ENCODE data around the gene HAPLN3. TPM values are rescaled to one million over a fixed set of nuclear protein-coding genes. Genes with fewer than 3 reads are reported as not detected.

The HAPLN3 gene
- total RNA-seq, 1 experiment from 2014 or later = 11.5 TPM

DNA sequence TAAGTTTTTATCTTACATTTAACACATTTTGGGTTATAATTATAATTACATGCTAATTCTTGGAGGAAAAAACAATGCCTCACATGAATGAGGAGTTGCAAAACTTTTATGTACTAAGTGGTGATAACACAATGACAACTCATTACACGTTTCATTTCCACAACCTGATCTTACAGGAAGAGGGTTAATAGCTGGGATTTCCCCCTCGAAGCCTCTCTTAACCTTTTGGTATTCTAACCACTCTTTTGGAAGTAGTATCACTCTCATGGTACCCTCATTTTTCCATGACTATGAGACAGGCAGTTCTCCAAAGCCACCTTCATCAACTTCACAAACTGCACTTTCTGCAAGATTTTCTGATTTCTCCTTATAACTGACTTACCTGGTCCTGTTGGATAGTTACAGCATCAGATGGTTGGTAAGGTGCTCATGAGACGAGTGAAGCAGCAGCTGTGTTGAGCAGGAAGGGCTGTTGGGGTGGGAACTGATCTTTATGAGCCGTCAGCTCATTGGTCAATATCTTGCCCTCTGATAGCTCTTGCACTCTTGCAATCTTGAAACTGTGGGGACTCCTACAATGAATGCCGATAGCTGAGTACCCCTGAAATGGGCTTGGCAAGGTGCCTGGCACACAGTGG, 50.5 kb downstream of the HAPLN3 start:
- Histone ChIP-seq H3K4me3 (ENCODE audit: insufficient read depth, low read depth, low read length) (no peak overlapping the region), H3K27me3 (ENCODE audit: control insufficient read depth, insufficient read depth, low read length) (no peaks in the 10 kb centered on the region), H3K36me3 (replicated peaks; ENCODE audit: control insufficient read depth, insufficient read depth, low read length) (no peaks in the 10 kb centered on the region)
- peak; percentile 49 for DNase-seq

DNA sequence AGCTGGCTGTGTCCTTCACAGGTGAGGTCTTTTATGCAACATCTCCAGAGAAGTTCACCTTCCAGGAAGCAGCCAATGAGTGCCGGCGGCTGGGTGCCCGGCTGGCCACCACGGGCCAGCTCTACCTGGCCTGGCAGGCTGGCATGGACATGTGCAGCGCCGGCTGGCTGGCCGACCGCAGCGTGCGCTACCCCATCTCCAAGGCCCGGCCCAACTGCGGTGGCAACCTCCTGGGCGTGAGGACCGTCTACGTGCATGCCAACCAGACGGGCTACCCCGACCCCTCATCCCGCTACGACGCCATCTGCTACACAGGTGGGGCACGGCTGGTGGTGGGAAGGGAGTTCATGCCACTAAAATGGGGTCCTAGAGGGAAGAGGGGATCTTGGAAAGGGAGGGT, 52.0 kb downstream of the HAPLN3 start:
- H3K36me3 ChIP-seq (replicated peaks; ENCODE audit: control insufficient read depth, insufficient read depth, low read length) = no peaks in the 10 kb centered on the region

DNA sequence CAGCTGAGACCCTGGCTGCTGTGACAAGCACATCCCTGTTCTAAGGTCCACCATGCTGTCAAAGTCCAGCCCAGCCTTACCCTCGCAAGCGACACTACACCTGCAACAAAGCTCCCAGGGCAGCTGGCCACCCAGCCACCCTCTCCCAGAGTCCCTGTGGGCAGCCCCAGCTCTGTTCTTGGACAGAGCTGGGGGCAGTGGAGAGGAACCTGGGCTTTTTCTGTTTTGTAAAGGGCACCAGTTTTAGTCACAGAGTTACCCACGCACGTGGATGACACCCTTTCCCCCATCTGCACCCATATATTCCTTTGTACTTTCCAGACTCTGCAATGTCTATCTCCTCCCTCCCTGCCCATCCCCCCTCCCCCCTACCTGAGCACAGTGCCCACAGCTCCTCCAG, 53.2 kb downstream of the HAPLN3 start:
- DNase-seq = no peak
- no peak overlapping the region for H3K4me3 ChIP-seq (ENCODE audit: insufficient read depth, low read depth, low read length)
- no peaks in the 10 kb centered on the region for H3K36me3 ChIP-seq (replicated peaks; ENCODE audit: control insufficient read depth, insufficient read depth, low read length)
- H3K27me3 ChIP-seq (ENCODE audit: control insufficient read depth, insufficient read depth, low read length) = no peaks in the 10 kb centered on the region

More for the DNA sequence above, 52.0 kb downstream of the HAPLN3 start:
- peak; percentile 37 for DNase-seq
- H3K27me3 ChIP-seq (ENCODE audit: control insufficient read depth, insufficient read depth, low read length) = no peaks in the 10 kb centered on the region
- H3K4me3 ChIP-seq (ENCODE audit: insufficient read depth, low read depth, low read length) = no peak overlapping the region

DNA sequence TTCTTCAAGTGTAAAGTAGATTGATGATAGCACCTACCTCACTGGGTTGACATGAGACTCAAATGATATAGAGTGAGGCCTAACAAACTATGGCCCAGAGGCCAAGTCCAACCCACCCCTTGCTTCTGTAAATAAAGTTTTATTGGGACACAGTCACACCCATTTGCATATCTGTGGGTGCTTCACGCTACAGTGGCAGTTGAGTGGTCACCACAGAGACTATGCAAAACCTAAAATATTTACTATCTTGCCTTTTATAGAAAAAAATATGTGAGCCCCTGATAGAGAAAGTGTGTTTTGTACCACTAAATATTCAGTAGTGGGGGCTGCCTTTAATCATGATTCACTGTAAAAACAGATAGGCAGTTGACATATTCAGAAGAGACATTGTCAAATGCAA, 54.1 kb downstream of the HAPLN3 start:
- DNase-seq = no peak
- Histone ChIP-seq H3K4me3 (ENCODE audit: insufficient read depth, low read depth, low read length) (no peak overlapping the region), H3K36me3 (replicated peaks; ENCODE audit: control insufficient read depth, insufficient read depth, low read length) (no peaks in the 10 kb centered on the region), H3K27me3 (ENCODE audit: control insufficient read depth, insufficient read depth, low read length) (no peaks in the 10 kb centered on the region)

DNA sequence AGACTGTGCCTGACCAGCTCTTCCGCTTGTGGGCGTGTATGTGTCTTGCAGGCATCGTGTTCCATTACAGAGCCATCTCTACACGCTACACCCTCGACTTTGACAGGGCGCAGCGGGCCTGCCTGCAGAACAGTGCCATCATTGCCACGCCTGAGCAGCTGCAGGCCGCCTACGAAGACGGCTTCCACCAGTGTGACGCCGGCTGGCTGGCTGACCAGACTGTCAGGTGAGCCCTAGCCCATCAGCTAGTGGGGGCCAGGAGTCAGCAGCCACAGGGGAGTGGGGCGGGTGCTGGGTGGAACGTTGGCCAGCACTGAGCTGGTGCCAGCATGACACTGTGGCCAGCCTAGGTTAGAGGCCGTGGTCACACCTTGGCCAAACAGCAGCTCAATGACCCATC, 55.4 kb downstream of the HAPLN3 start:
- no peaks in the 10 kb centered on the region for H3K36me3 ChIP-seq (replicated peaks; ENCODE audit: control insufficient read depth, insufficient read depth, low read length)
- no peak for DNase-seq
- no peak overlapping the region for H3K4me3 ChIP-seq (ENCODE audit: insufficient read depth, low read depth, low read length)
- H3K27me3 ChIP-seq (ENCODE audit: control insufficient read depth, insufficient read depth, low read length) = no peaks in the 10 kb centered on the region

DNA sequence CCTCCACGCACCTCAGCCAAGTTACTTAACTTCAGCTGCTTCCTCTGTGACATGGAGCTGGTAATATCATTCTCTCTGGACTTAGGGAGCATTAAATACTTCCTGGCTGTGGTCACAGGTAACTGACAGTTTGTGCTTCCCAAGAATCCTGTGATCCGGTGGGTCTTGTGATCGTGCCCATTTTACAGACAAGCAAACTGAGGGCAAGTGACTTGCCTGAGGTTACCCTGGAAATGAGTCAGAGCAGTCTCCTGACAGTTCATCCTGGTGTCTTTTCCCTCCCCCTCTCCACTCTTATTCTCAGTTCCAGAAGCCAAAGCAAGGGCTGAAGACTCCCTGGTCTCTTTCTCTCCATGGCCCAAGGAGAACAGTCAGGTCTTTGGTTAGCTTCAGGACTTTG, 56.2 kb downstream of the HAPLN3 start:
- Histone ChIP-seq H3K36me3 (replicated peaks; ENCODE audit: control insufficient read depth, insufficient read depth, low read length) (no peaks in the 10 kb centered on the region), H3K27me3 (ENCODE audit: control insufficient read depth, insufficient read depth, low read length) (no peaks in the 10 kb centered on the region), H3K4me3 (ENCODE audit: insufficient read depth, low read depth, low read length) (no peak overlapping the region)
- DNase-seq = no peak

DNA sequence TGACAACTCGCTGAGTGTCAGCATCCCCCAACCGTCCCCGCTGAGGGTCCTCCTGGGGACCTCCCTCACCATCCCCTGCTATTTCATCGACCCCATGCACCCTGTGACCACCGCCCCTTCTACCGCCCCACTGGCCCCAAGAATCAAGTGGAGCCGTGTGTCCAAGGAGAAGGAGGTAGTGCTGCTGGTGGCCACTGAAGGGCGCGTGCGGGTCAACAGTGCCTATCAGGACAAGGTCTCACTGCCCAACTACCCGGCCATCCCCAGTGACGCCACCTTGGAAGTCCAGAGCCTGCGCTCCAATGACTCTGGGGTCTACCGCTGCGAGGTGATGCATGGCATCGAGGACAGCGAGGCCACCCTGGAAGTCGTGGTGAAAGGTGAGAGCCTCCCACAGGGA, 56.7 kb downstream of the HAPLN3 start:
- no peaks in the 10 kb centered on the region for H3K36me3 ChIP-seq (replicated peaks; ENCODE audit: control insufficient read depth, insufficient read depth, low read length)
- DNase-seq = peak; percentile 67
- H3K27me3 ChIP-seq (ENCODE audit: control insufficient read depth, insufficient read depth, low read length) = no peaks in the 10 kb centered on the region
- H3K4me3 ChIP-seq (ENCODE audit: insufficient read depth, low read depth, low read length) = no peak overlapping the region

DNA sequence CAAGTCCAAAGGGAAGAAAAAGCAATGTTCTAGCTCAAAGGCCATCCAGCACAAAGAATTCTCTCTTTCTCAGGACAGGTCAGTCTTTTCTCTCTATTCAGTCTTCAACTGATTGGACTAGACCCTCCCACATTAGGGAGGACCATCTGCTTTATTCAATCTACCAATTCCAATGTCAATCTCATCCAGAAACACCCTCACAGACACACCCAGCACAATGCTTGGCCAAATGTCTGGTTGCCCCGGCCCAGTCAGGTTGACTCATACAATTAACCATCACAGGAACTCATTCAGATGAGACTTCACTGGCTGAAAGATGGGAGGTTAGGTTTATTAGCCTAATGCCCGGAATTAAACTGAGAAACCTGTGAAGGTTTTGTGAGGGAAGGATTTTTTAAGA, 59.7 kb downstream of the HAPLN3 start:
- Histone ChIP-seq H3K36me3 (replicated peaks; ENCODE audit: control insufficient read depth, insufficient read depth, low read length) (no peaks in the 10 kb centered on the region), H3K27me3 (ENCODE audit: control insufficient read depth, insufficient read depth, low read length) (no peaks in the 10 kb centered on the region), H3K4me3 (ENCODE audit: insufficient read depth, low read depth, low read length) (no peak overlapping the region)
- DNase-seq = no peak

DNA sequence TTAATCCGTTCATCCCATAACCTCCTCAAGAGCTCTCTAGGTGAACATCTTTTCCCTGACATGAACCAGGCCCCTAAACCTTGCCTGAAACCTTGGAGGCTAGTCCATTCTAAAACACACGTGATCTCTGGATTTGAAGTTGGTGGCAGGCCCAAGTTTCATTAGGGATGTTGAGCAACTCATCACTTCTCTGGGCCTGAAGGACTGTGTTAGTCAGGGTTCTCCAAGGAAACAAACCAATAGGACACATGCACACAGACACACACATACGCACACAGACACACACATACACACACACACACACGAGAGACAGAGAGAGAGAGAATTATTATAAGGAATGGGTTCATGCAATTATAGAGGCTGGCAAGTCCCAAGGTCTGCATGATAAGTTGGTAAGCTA, 60.2 kb downstream of the HAPLN3 start:
- H3K4me3 ChIP-seq (ENCODE audit: insufficient read depth, low read depth, low read length) = no peak overlapping the region
- no peaks in the 10 kb centered on the region for H3K36me3 ChIP-seq (replicated peaks; ENCODE audit: control insufficient read depth, insufficient read depth, low read length)
- H3K27me3 ChIP-seq (ENCODE audit: control insufficient read depth, insufficient read depth, low read length) = no peaks in the 10 kb centered on the region
- DNase-seq = no peak

DNA sequence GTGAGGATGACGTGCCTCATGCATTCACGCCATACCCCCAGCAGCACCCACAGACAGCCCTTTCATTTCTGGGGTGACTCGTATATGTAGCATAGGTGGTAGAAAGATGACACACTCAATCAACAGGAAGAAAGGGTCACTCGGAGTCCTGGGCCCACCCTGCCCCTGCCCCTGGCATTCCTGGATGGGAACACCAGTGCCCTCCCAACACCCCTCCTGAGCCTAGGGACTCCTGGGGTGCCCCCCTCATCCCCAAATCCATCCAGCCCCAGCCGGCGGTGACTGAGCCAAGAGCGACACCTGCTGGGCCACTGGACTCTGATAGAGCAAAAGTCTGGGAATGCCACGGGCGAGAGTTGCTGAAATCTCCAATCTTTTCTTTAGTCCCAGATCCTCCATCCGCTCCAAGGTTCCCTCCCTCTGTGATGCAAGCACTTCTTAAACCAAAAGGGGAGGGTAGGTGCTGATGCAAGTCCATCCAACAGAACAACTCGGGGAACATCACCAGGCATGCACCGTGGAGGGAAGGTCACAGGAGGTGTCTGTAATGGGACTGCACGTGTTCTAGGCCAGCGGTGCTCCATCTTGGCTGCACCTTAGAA, 61.0 kb downstream of the HAPLN3 start:
- H3K4me3 ChIP-seq (ENCODE audit: insufficient read depth, low read depth, low read length) = no peak overlapping the region
- DNase-seq = peak; percentile 89
- H3K36me3 ChIP-seq (replicated peaks; ENCODE audit: control insufficient read depth, insufficient read depth, low read length) = no peaks in the 10 kb centered on the region
- no peaks in the 10 kb centered on the region for H3K27me3 ChIP-seq (ENCODE audit: control insufficient read depth, insufficient read depth, low read length)

DNA sequence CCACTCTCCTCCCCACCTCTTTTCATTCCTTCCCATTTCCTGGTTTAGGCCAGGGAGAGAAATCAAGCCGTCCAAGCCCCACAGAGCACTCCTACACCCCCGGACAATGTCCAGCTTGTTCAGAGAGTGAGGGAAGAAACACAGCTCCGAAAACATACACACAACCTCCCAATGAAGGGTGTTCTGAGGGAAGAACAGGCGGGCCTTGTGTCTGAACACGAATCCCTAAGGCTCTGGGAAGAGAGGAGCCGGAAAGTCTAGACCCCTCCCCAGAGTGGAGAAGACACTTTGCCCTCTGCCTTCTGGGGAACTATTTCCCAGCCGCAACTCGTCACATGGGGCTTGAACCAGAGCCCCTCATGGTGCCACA, 61.6 kb downstream of the HAPLN3 start:
- no peak overlapping the region for H3K4me3 ChIP-seq (ENCODE audit: insufficient read depth, low read depth, low read length)
- DNase-seq = no peak
- no peaks in the 10 kb centered on the region for H3K27me3 ChIP-seq (ENCODE audit: control insufficient read depth, insufficient read depth, low read length)
- H3K36me3 ChIP-seq (replicated peaks; ENCODE audit: control insufficient read depth, insufficient read depth, low read length) = no peaks in the 10 kb centered on the region

DNA sequence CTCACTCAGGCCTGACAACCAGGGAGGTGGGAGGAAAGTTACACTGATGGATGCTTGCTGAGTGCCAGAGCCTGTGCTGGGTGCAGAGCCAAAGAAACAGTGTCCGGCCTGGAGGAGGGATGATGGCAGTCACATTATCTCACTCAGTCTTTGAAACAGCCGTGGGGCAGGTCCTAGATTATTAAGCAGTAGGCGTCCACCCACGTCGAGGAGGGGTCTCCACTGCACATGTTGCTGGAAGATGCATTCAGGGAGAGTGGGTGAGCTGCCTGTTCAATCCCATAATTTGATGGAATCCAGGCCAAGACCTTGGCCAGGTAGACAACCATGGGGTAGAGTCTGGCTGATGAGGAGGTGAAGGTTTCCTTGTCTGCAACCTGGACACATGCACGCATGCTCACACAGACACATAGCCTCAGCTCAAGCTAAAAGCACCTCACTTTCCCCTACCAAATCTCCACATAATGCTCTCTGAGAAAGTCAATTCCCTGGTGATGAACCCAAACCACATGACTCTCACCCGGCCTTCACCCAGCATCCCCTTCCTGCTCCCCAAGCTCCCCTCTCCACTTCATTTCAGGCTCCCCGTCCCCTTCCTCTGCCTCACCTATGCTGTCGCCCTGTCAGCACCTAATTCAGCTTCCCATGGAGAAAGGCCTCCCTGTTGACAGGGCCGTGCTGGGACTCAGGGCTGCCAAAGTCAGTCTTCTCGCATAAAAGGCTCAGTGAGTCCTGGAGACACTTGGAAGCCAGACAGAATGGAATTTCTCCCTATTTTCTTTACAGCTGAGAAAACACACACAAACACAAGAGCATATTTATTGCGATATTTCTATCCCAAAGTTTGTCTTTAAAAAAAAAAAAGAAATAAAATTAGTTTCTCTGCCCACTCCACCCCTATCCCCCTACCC, 62.3 kb downstream of the HAPLN3 start:
- Histone ChIP-seq H3K27me3 (ENCODE audit: control insufficient read depth, insufficient read depth, low read length) (no peaks in the 10 kb centered on the region), H3K4me3 (ENCODE audit: insufficient read depth, low read depth, low read length) (no peak overlapping the region), H3K36me3 (replicated peaks; ENCODE audit: control insufficient read depth, insufficient read depth, low read length) (no peaks in the 10 kb centered on the region)
- no peak for DNase-seq

DNA sequence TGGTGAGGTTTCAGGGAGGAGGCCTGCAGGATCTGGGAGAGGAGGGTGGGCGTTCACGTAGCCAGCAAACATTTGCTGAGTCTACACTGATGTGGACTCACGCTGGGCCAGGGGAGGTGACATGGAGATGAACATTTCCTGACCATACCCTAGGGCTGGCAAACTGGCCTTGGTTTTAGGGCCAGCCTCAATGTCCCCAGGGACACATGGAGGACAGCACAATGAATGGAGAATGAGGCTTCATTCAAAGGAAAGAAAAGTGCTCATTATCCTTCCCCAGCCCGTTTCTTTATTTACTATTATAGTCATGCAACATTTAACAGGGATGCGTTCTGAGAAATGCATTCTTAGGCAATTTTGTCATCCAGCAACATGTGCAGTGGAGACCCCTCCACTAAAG, 65.3 kb downstream of the HAPLN3 start:
- DNase-seq = no peak
- H3K27me3 ChIP-seq (ENCODE audit: control insufficient read depth, insufficient read depth, low read length) = no peaks in the 10 kb centered on the region
- no peak overlapping the region for H3K4me3 ChIP-seq (ENCODE audit: insufficient read depth, low read depth, low read length)
- H3K36me3 ChIP-seq (replicated peaks; ENCODE audit: control insufficient read depth, insufficient read depth, low read length) = no peaks in the 10 kb centered on the region

DNA sequence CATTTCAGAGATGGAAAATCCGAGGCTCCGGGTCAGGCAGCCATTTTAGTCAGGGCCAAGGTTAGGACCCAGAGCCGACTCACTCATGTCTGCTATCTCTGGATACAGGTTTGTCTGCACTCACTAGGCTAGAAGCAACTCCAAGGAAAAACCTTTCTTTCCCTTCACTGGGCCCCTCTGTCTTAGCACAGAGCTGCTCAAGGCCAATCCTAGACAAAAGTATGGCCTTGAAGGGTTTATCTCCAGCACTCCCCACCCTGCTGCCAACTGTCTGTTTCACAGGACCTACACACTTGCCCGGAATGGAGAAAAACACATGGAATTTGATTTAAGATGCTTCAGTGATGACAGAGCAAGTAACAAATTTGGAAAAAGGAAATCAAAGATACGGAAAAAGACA, 66.6 kb downstream of the HAPLN3 start:
- Histone ChIP-seq H3K27me3 (ENCODE audit: control insufficient read depth, insufficient read depth, low read length) (no peaks in the 10 kb centered on the region), H3K36me3 (replicated peaks; ENCODE audit: control insufficient read depth, insufficient read depth, low read length) (no peaks in the 10 kb centered on the region), H3K4me3 (ENCODE audit: insufficient read depth, low read depth, low read length) (no peak overlapping the region)
- DNase-seq = no peak

All from H7 (cell line).